T-cell (primary cell): ENCODE measurements around the gene ADGRL3. TPM values are rescaled to one million over a fixed set of nuclear protein-coding genes. Genes with fewer than 3 reads are reported as not detected.

ENCODE experiments used
- ATAC-seq, 4 experiments: fragments of 200-7000 bp in 3 of 4; fragments of 150-1000 bp in 1 of 4; cut with Tn5 transposase; replicated peaks in 1 of 4; 1 replicate in 3 of 4; 2 replicates in 1 of 4; pipeline ENCODE4 v1.10.0; 2021; ENCODE audit warnings: moderate library complexity in 3 of 4, mild to moderate bottlenecking in 2 of 4, moderate number of reproducible peaks in 1 of 4
- CTCF ChIA-PET, 2 donors: fragments of 300-600 bp; sonication (Branson Sonifier 250); formaldehyde crosslinking; loops; one replicate each; lab custom pipeline; 2022; ENCODE audit warnings: antibody characterized with exemption in 2 of 2; lab: Charles Lee
- POLR2A ChIA-PET, 2 donors: fragments of 300-600 bp; sonication (Branson Sonifier 250); formaldehyde crosslinking; loops; one replicate each; lab custom pipeline; 2022; ENCODE audit warnings: antibody characterized with exemption in 2 of 2; lab: Charles Lee
- DNase-seq, 35 experiments: peaks; one replicate each; pipeline versions ENCODE4 v3.0.0 to v3.0.0-alpha.2; 2013 to 2023
- H3K27ac ChIP-seq: one replicate; pipeline ENCODE4 v1.5.1; 2013; ENCODE audit warnings: low read length
- H3K27me3 ChIP-seq, 2 experiments: replicated peaks in 1 of 2; 1 replicate in 1 of 2; 2 replicates in 1 of 2; pipeline versions ENCODE4 v1.6.1 to v1.7.0; 2013; ENCODE audit warnings: low read length in 1 of 2, mixed read lengths in 1 of 2; ENCODE audit not compliant: control insufficient read depth in 2 of 2, insufficient read depth in 2 of 2; ENCODE audit errors: extremely low read depth in 1 of 2
- H3K36me3 ChIP-seq, 2 donors: 1 replicate in 1 of 2; 2 replicates in 1 of 2; pipeline versions ENCODE4 v1.6.1 to v1.7.0; 2013; ENCODE audit warnings: low read length in 1 of 2; ENCODE audit not compliant: control insufficient read depth in 2 of 2, insufficient read depth in 1 of 2; ENCODE audit errors: extremely low read depth in 1 of 2
- H3K4me1 ChIP-seq, 2 experiments: 1 replicate in 1 of 2; 2 replicates in 1 of 2; pipeline versions ENCODE4 v1.6.1 to v1.7.0; 2013; ENCODE audit warnings: low read length in 2 of 2, mixed read lengths in 1 of 2; ENCODE audit not compliant: insufficient read depth in 2 of 2, control insufficient read depth in 1 of 2; ENCODE audit errors: extremely low read depth in 1 of 2
- H3K4me3 ChIP-seq, 2 donors: 1 replicate in 1 of 2; 2 replicates in 1 of 2; pipeline versions ENCODE4 v1.5.1 to v1.7.0; 2013; ENCODE audit warnings: mild to moderate bottlenecking in 2 of 2, low read length in 1 of 2, moderate library complexity in 1 of 2; ENCODE audit not compliant: control insufficient read depth in 1 of 2; ENCODE audit errors: extremely low read depth in 1 of 2
- H3K9me3 ChIP-seq: 2 replicates; pipeline ENCODE4 v1.7.0; 2013
- H3K27ac Mint-ChIP-seq, 2 donors: one replicate each; pipeline ENCODE4 v1.8.0; 2020 to 2021; ENCODE audit warnings: mild to moderate bottlenecking in 2 of 2, mixed read lengths in 2 of 2
- H3K27me3 Mint-ChIP-seq, 2 donors: one replicate each; pipeline ENCODE4 v1.8.0; 2021 to 2022; ENCODE audit warnings: mixed read lengths in 2 of 2
- H3K36me3 Mint-ChIP-seq: one replicate; pipeline ENCODE4 v1.8.0; 2021; ENCODE audit warnings: mixed read lengths
- H3K4me1 Mint-ChIP-seq, 3 donors: one replicate each; pipeline ENCODE4 v1.8.0; 2020 to 2022; ENCODE audit warnings: mixed read lengths in 3 of 3, mild to moderate bottlenecking in 1 of 3
- H3K4me3 Mint-ChIP-seq, 3 donors: one replicate each; pipeline ENCODE4 v1.8.0; 2020 to 2022; ENCODE audit warnings: mild to moderate bottlenecking in 3 of 3, mixed read lengths in 3 of 3, moderate library complexity in 3 of 3
- H3K9me3 Mint-ChIP-seq, 3 donors: one replicate each; pipeline ENCODE4 v1.8.0; 2020 to 2022; ENCODE audit warnings: mixed read lengths in 3 of 3
- WGBS: methylation state at CpG from one replicate; pipeline ENCODE4 v1.1.5; 2013; ENCODE audit warnings: missing lambda C conversion rate; ENCODE audit not compliant: insufficient coverage; 5-methylcytosine and 5-hydroxymethylcytosine counted together
- total RNA-seq, 35 experiments: library from RNA in 6 of 35; stranded (reverse) in 6 of 35; fragments of 120-200 nt in 1 of 35; gene quantifications; one replicate each; pipeline versions ENCODE4 v1.2.1 to v1.2.4 and lab custom pipeline; 2013 to 2026

ADGRL3 gene
- total RNA-seq, 5 donors from 2014 or later (not counting 1 experiment from before 2014, with no cell fraction given): 0.09 TPM; not detected in 4

DNA sequence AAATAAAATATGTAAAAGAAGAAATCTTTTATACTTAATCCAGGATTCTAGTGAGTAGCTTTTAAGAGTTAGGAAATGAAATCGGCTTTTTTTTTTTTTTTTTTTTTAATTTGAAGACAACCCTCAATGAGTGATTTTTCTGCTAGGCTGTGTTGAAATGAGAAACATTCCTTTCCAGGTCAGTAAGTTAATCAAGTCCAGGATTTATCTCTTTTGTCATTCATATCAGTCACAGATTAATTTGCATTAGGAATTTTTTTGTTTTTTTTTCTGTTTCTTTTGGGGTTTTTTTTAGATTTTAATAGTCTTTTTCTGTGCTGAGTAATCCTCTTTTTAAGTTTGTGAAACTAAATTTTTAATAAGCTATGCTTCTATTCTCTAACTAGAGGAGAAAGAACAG, 448.1 kb downstream of the ADGRL3 start:
- POLR2A ChIA-PET: no interaction called here
- ATAC-seq: no peak
- H3K4me1 Mint-ChIP-seq: no peaks in the 10 kb centered on the region

DNA sequence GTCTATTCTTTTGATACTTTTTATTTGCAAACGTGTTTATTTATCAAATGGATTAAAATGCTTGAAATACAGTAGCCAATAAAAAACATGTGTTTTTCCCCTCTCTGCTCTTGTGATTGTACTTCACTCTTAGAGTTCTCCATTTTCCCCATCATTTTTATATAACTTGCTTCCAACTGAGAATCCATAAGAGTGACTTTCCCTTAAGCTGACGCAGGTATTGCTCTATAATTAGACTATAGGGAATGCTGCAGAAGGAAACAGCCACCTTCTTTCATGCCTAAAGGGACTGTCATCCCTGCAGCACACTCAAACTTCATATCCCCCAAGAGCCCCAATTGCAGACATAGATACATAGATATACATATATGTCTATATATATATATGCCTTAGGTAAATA, 456.9 kb downstream of the ADGRL3 start:
- H3K4me1 ChIP-seq: no peaks in the 10 kb centered on the region
- no peaks in the 10 kb centered on the region for H3K27me3 ChIP-seq
- no peaks in the 10 kb centered on the region for H3K36me3 ChIP-seq
- ChIA-PET POLR2A (no interaction called here), CTCF (no interaction called here)
- Mint-ChIP-seq H3K4me1 (no peaks in the 10 kb centered on the region), H3K9me3 (peaks cover 0 to 13% (median 12%) of the 10 kb centered on the region in 3 donors), H3K27ac (no peak overlapping the region), H3K27me3 (no peaks in the 10 kb centered on the region), H3K36me3 (no peaks in the 10 kb centered on the region), H3K4me3 (no peak overlapping the region)
- DNase-seq: no peak
- ATAC-seq: no peak
- no CpG with 5 or more reads among the region's 2 CpGs for WGBS
- H3K4me3 ChIP-seq: no peak overlapping the region
- H3K27ac ChIP-seq: no peak overlapping the region
- H3K9me3 ChIP-seq: no peaks in the 10 kb centered on the region

More for the DNA sequence above, 448.1 kb downstream of the ADGRL3 start:
- no CpG with 5 or more reads among the region's 1 CpG for WGBS
- H3K4me3 Mint-ChIP-seq: no peak overlapping the region
- H3K9me3 ChIP-seq: no peaks in the 10 kb centered on the region
- H3K4me3 ChIP-seq: no peak overlapping the region
- peaks cover 5 to 9% (median 6%) of the 10 kb centered on the region in 3 donors for H3K9me3 Mint-ChIP-seq
- DNase-seq: no peak
- no peaks in the 10 kb centered on the region for H3K36me3 Mint-ChIP-seq
- no peaks in the 10 kb centered on the region for H3K27me3 Mint-ChIP-seq
- CTCF ChIA-PET: no interaction called here
- no peaks in the 10 kb centered on the region for H3K4me1 ChIP-seq
- H3K27ac Mint-ChIP-seq: no peak overlapping the region
- H3K27ac ChIP-seq: no peak overlapping the region
- no peaks in the 10 kb centered on the region for H3K36me3 ChIP-seq
- no peaks in the 10 kb centered on the region for H3K27me3 ChIP-seq

DNA sequence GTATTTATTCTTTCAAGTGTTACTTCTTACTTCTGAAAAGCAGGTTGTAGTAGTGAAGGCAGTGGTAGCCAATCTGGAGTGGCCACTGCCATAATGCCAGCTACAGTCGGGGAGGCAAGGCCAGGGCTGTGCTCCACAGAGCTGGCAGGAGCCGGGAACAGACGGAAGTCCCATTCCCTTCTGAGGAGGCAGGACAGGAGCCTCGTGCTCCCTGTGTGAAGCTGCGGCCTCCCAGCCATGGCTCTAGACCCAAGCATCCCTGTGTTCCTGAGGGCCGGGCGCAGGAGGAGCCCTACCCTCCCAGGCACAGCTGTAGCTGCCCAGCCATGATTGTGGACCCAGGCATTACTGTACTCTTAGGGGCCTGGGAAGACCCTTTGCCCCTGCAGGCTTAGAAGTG, 461.8 kb downstream of the ADGRL3 start:
- POLR2A ChIA-PET: no interaction called here
- DNase-seq (no peak), ATAC-seq (no peak)
- H3K27me3 ChIP-seq: peaks cover 0 to 3% of the 10 kb centered on the region in 2 experiments
- no peak overlapping the region for H3K27ac ChIP-seq
- peaks cover 11 to 19% (median 12%) of the 10 kb centered on the region in 3 donors for H3K9me3 Mint-ChIP-seq
- CTCF ChIA-PET: no interaction called here
- whole genome bisulfite sequencing: 70% methylated on average over 7 of the region's 7 CpGs
- H3K27ac Mint-ChIP-seq: no peak overlapping the region
- H3K4me3 Mint-ChIP-seq: no peak overlapping the region
- no peaks in the 10 kb centered on the region for H3K9me3 ChIP-seq
- H3K36me3 Mint-ChIP-seq: no peaks in the 10 kb centered on the region
- no peak overlapping the region for H3K4me3 ChIP-seq
- no peaks in the 10 kb centered on the region for H3K27me3 Mint-ChIP-seq
- no peaks in the 10 kb centered on the region for H3K36me3 ChIP-seq
- no peaks in the 10 kb centered on the region for H3K4me1 ChIP-seq
- no peaks in the 10 kb centered on the region for H3K4me1 Mint-ChIP-seq

DNA sequence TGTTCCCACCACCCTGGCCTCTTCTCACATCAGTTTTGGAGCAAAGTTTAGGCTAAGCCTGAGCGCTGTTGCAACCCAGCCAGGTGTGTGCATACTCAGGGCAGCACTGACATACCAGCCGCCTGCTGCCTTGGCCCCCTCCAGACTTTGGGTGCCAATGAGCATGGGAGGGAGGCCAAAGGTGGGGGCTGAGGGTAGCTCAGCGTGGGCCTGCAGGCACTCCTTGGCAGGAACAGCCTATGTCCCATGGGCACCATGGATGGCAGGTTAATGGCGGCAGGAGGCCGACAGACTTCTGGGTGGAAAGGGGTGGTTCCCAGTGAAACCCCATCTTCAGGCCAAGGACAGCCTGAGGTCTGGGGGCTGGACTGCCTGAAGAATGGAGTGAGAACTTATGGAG, 462.2 kb downstream of the ADGRL3 start:
- Histone ChIP-seq H3K27ac (no peak overlapping the region), H3K4me1 (no peaks in the 10 kb centered on the region), H3K36me3 (no peaks in the 10 kb centered on the region), H3K9me3 (no peaks in the 10 kb centered on the region), H3K4me3 (no peak overlapping the region), H3K27me3 (peaks cover 0 to 3% of the 10 kb centered on the region in 2 experiments)
- Mint-ChIP-seq H3K36me3 (no peaks in the 10 kb centered on the region), H3K4me1 (no peaks in the 10 kb centered on the region), H3K27me3 (no peaks in the 10 kb centered on the region), H3K9me3 (peaks cover 11 to 19% (median 12%) of the 10 kb centered on the region in 3 donors), H3K27ac (no peak overlapping the region), H3K4me3 (no peak overlapping the region)
- 81% methylated on average over 5 of the region's 5 CpGs for WGBS
- DNase-seq: no peak
- ChIA-PET POLR2A (no interaction called here), CTCF (no interaction called here)
- ATAC-seq: no peak

DNA sequence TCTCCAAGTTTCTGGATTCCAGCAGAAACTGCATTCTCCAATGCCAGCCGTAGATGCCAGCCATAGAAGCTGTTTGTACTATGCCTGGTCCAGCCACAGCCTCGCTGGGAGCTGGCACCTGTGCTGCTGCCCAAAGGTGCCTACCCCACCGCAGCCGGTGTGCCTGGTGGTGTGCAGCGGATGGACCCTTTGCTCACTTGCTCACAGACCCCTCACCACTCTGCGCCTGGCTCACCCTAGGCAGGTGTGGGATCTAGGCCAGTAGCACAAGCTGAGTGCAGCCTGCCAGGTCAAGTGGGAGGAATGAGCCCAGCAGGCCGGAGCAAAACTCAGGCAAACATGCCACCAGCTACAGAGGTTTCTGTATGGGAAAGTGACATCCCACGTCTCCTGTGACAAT, 463.2 kb downstream of the ADGRL3 start:
- H3K4me3 ChIP-seq: no peak overlapping the region
- CTCF ChIA-PET: no interaction called here
- H3K9me3 Mint-ChIP-seq: peaks cover 12 to 19% (median 14%) of the 10 kb centered on the region in 3 donors
- no peaks in the 10 kb centered on the region for H3K4me1 Mint-ChIP-seq
- POLR2A ChIA-PET: no interaction called here
- 82% methylated on average over 6 of the region's 8 CpGs for WGBS
- DNase-seq (no peak), ATAC-seq (no peak)
- H3K36me3 Mint-ChIP-seq: no peaks in the 10 kb centered on the region
- H3K36me3 ChIP-seq: no peaks in the 10 kb centered on the region
- peaks cover 0 to 3% of the 10 kb centered on the region in 2 experiments for H3K27me3 ChIP-seq
- no peak overlapping the region for H3K27ac ChIP-seq
- no peaks in the 10 kb centered on the region for H3K9me3 ChIP-seq
- no peak overlapping the region for H3K27ac Mint-ChIP-seq
- H3K4me3 Mint-ChIP-seq: no peak overlapping the region
- no peaks in the 10 kb centered on the region for H3K4me1 ChIP-seq
- no peaks in the 10 kb centered on the region for H3K27me3 Mint-ChIP-seq

GRCh38 chr4:61665649-61666048, 465.5 kb downstream of the ADGRL3 start:
- Mint-ChIP-seq H3K27ac (no peak overlapping the region), H3K9me3 (peaks cover 3 to 18% (median 11%) of the 10 kb centered on the region in 3 donors), H3K4me3 (no peak overlapping the region), H3K36me3 (no peaks in the 10 kb centered on the region), H3K27me3 (no peaks in the 10 kb centered on the region), H3K4me1 (no peaks in the 10 kb centered on the region)
- Histone ChIP-seq H3K36me3 (no peaks in the 10 kb centered on the region), H3K27me3 (peaks cover 0 to 3% of the 10 kb centered on the region in 2 experiments), H3K9me3 (no peaks in the 10 kb centered on the region), H3K4me1 (no peaks in the 10 kb centered on the region), H3K4me3 (no peak overlapping the region), H3K27ac (no peak overlapping the region)
- DNase-seq: no peak
- POLR2A ChIA-PET: no interaction called here
- CTCF ChIA-PET: no interaction called here
- no peak for ATAC-seq

DNA sequence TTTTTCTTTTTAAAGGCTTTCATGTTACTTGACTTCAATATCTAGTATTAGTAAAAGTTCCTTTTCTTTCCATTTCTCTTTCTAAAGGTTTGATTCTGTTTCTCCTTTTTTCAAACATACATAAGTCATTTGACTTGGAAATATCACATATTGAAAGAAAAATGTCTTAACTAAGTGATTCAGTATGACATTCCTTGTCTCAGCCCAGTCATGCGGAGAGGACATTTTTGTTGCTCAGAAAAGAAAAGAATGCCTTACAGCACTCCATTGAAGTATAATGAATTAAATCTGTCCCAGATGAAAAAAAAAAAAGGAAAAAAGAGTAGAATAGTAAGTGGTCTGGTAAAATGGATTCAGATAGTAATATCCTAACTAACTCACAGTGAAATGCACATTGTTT, 466.1 kb downstream of the ADGRL3 start:
- Mint-ChIP-seq H3K4me1 (no peaks in the 10 kb centered on the region), H3K36me3 (no peaks in the 10 kb centered on the region), H3K4me3 (no peak overlapping the region), H3K27me3 (no peaks in the 10 kb centered on the region), H3K27ac (no peak overlapping the region), H3K9me3 (peaks cover 3 to 18% (median 11%) of the 10 kb centered on the region in 3 donors)
- ATAC-seq: no peak
- Histone ChIP-seq H3K4me1 (no peaks in the 10 kb centered on the region), H3K9me3 (no peaks in the 10 kb centered on the region), H3K27me3 (peaks cover 0 to 3% of the 10 kb centered on the region in 2 experiments), H3K27ac (no peak overlapping the region), H3K4me3 (no peak overlapping the region), H3K36me3 (no peaks in the 10 kb centered on the region)
- no peak for DNase-seq
- ChIA-PET POLR2A (no interaction called here), CTCF (no interaction called here)
- WGBS: no CpG with 5 or more reads among the region's 1 CpG
